Activated CD4-positive, alpha-beta T cell treated with anti-CD3 and anti-CD28 coated beads for 24 hours (primary cell): ENCODE data around the gene GPR157.
"Not testable (repeated sequence)": the region's sequence is repeated elsewhere in the genome, so short reads cannot be mapped to it uniquely, and the experiment has no call there.

ENCODE experiments used
- DNase-seq, 2 donors: peaks; one replicate each; pipeline ENCODE4 v3.0.0-alpha.2; 2020; ENCODE audit warnings: low read depth in 2 of 2

The GPR157 gene

GRCh38 chr1:9118186-9118585 lies 10.7 kb downstream of the GPR157 start:
- DNase-seq = no peak

- no peak for DNase-seq
These were observed 13.3 kb downstream of the GPR157 start for GRCh38 chr1:9115351-9116205.

GRCh38 chr1:9112961-9113880 lies 15.7 kb downstream of the GPR157 start:
- DNase-seq = no peak

GRCh38 chr1:9111957-9112356 lies 16.9 kb downstream of the GPR157 start:
- no peak for DNase-seq

- no peak for DNase-seq
These were observed 17.6 kb downstream of the GPR157 start for GRCh38 chr1:9111357-9111691.

- peak; percentile 80 to 87 for DNase-seq
These were observed 18.1 kb downstream of the GPR157 start for GRCh38 chr1:9110669-9111356.

- DNase-seq = no peak
These were observed 20.7 kb downstream of the GPR157 start for GRCh38 chr1:9108056-9108665.

- DNase-seq = no peak
These were observed 21.8 kb downstream of the GPR157 start for GRCh38 chr1:9107136-9107535.

GRCh38 chr1:9106286-9106685 lies 22.6 kb downstream of the GPR157 start:
- no peak for DNase-seq

- no peak for DNase-seq
These were observed 23.5 kb downstream of the GPR157 start for GRCh38 chr1:9105336-9105867.

- no peak for DNase-seq
These were observed 27.3 kb downstream of the GPR157 start for GRCh38 chr1:9101510-9102146.

GRCh38 chr1:9100471-9101043 lies 28.3 kb downstream of the GPR157 start:
- DNase-seq = no peak

GRCh38 chr1:9099555-9099954 lies 29.3 kb downstream of the GPR157 start:
- DNase-seq = no peak

- DNase-seq = no peak
These were observed 30.8 kb downstream of the GPR157 start for GRCh38 chr1:9097947-9098705.

GRCh38 chr1:9095818-9096217 lies 33.1 kb downstream of the GPR157 start:
- DNase-seq = no peak

GRCh38 chr1:9093996-9094595 lies 34.8 kb downstream of the GPR157 start:
- not testable (repeated sequence) for DNase-seq

- no peak for DNase-seq
These were observed 35.3 kb downstream of the GPR157 start for GRCh38 chr1:9093581-9093980.

GRCh38 chr1:9093091-9093490 lies 35.8 kb downstream of the GPR157 start:
- DNase-seq = no peak

GRCh38 chr1:9088807-9089206 lies 40.1 kb downstream of the GPR157 start:
- DNase-seq = no peak
